MCF 10A (cell line): ENCODE measurements around the gene IL17A. TPM values are rescaled to one million over a fixed set of nuclear protein-coding genes. Genes with fewer than 3 reads are reported as not detected.

Experiments used
- BruUV-seq: library from RNA; stranded (reverse); fragments of 400-500 nt; replicated peaks from 2 replicates; lab custom pipeline; 2021; lab: Mats Ljungman, UMichigan
- CTCF ChIA-PET: fragments of 300-600 bp; sonication (Branson Sonifier 250); formaldehyde crosslinking; extraction: SDS; loops from one replicate; lab custom pipeline; 2021; ENCODE audit warnings: antibody characterized with exemption, inconsistent platforms; lab: Yijun Ruan, JAX
- POLR2A ChIA-PET: fragments of 300-600, 350-650 bp; sonication (Branson Sonifier 250); formaldehyde crosslinking; extraction: SDS; loops from one replicate; lab custom pipeline; 2020; ENCODE audit warnings: antibody characterized with exemption, inconsistent platforms; lab: Yijun Ruan, JAX
- DNase-seq: peaks from one replicate; pipeline ENCODE4 v3.0.0-alpha.2; 2018; ENCODE audit not compliant: unreplicated experiment
- H3K27ac Mint-ChIP-seq: one replicate; pipeline ENCODE4 v1.8.0; 2022; ENCODE audit warnings: mild to moderate bottlenecking, low read depth, mixed read lengths; ENCODE audit not compliant: unreplicated experiment
- H3K27me3 Mint-ChIP-seq: one replicate; pipeline ENCODE4 v1.8.0; 2022; ENCODE audit warnings: mixed read lengths; ENCODE audit not compliant: insufficient read depth, unreplicated experiment
- H3K36me3 Mint-ChIP-seq: one replicate; pipeline ENCODE4 v1.8.0; 2022; ENCODE audit warnings: mild to moderate bottlenecking, moderate library complexity, mixed read lengths; ENCODE audit not compliant: insufficient read depth, unreplicated experiment
- H3K4me1 Mint-ChIP-seq: one replicate; pipeline ENCODE4 v1.8.0; 2022; ENCODE audit warnings: mixed read lengths; ENCODE audit not compliant: insufficient read depth, unreplicated experiment
- H3K4me3 Mint-ChIP-seq: one replicate; pipeline ENCODE4 v1.8.0; 2022; ENCODE audit warnings: mild to moderate bottlenecking, moderate library complexity, mixed read lengths; ENCODE audit not compliant: unreplicated experiment
- H3K9me3 Mint-ChIP-seq: one replicate; pipeline ENCODE4 v1.8.0; 2022; ENCODE audit warnings: mixed read lengths; ENCODE audit not compliant: unreplicated experiment
- intact Hi-C: fragments of 100-400 bp; cut with micrococcal nuclease; formaldehyde crosslinking; loops from 2 replicates; pipeline ENCODE4 v1.14.1; 2022
- total RNA-seq: library from RNA; stranded (reverse); gene quantifications from 2 replicates; pipeline ENCODE4 v1.2.3, GENCODE V29; 2022
- TF ChIP-seq, protein P1 (sequence below): fragments of 200-600 bp; IDR thresholded peaks from one replicate; pipeline ENCODE4 v1.8.0; 2022; ENCODE audit warnings: antibody characterized with exemption, mild to moderate bottlenecking; ENCODE audit not compliant: unreplicated experiment

Gene IL17A
- total RNA-seq, 1 experiment from 2014 or later, result not detected

GRCh38 chr6:52221302-52221701, 35.1 kb downstream of the IL17A start:
- no peaks in the 10 kb centered on the region for H3K4me1 Mint-ChIP-seq
- CTCF ChIA-PET, result no interaction called here

DNA sequence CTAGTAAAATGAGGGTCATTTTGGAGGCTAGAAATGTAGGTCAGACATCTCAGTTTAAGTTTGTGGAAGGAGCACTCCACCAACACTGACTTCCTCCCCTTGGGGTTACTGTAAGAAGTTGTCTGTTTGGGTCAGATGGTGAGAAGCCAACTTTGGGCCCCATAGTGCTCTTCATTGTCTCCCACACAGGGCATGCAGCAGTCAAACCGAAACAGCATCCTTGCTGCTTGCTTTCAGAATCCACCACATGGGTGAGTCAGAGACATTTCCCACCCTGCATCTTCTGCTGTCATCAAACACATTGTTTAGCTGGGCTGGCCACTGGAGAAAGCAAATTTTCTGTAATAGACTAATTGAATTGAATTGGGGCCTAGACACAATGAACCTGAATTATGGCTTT, 41.3 kb downstream of the IL17A start:
- TF ChIP-seq, protein P1, sequence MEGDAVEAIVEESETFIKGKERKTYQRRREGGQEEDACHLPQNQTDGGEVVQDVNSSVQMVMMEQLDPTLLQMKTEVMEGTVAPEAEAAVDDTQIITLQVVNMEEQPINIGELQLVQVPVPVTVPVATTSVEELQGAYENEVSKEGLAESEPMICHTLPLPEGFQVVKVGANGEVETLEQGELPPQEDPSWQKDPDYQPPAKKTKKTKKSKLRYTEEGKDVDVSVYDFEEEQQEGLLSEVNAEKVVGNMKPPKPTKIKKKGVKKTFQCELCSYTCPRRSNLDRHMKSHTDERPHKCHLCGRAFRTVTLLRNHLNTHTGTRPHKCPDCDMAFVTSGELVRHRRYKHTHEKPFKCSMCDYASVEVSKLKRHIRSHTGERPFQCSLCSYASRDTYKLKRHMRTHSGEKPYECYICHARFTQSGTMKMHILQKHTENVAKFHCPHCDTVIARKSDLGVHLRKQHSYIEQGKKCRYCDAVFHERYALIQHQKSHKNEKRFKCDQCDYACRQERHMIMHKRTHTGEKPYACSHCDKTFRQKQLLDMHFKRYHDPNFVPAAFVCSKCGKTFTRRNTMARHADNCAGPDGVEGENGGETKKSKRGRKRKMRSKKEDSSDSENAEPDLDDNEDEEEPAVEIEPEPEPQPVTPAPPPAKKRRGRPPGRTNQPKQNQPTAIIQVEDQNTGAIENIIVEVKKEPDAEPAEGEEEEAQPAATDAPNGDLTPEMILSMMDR, result no peak
- DNase-seq, result no peak
- Mint-ChIP-seq H3K27ac (no peak overlapping the region), H3K4me3 (no peak overlapping the region), H3K27me3 (peaks cover 33% of the 10 kb centered on the region), H3K9me3 (no peaks in the 10 kb centered on the region), H3K36me3 (no peaks in the 10 kb centered on the region), H3K4me1 (no peaks in the 10 kb centered on the region)
- POLR2A ChIA-PET, result no interaction called here
- BruUV-seq, result no TSS peak
- CTCF ChIA-PET, result interaction anchor here (0.6 kb wide), 1 partner anchor 65 kb away, joined by 4 read pairs; no protein-coding TSS in a partner anchor
- intact Hi-C loops, result no loop called here

More at GRCh38 chr6:52221302-52221701, 35.1 kb downstream of the IL17A start:
- BruUV-seq, result no TSS peak
- intact Hi-C loops, result no loop called here
- peaks cover 51% of the 10 kb centered on the region for H3K27me3 Mint-ChIP-seq
- DNase-seq, result no peak
- no peak overlapping the region for H3K27ac Mint-ChIP-seq
- H3K9me3 Mint-ChIP-seq, result no peaks in the 10 kb centered on the region
- POLR2A ChIA-PET, result no interaction called here
- TF ChIP-seq, protein P1, result no peak
- H3K36me3 Mint-ChIP-seq, result no peaks in the 10 kb centered on the region
- H3K4me3 Mint-ChIP-seq, result no peak overlapping the region

DNA sequence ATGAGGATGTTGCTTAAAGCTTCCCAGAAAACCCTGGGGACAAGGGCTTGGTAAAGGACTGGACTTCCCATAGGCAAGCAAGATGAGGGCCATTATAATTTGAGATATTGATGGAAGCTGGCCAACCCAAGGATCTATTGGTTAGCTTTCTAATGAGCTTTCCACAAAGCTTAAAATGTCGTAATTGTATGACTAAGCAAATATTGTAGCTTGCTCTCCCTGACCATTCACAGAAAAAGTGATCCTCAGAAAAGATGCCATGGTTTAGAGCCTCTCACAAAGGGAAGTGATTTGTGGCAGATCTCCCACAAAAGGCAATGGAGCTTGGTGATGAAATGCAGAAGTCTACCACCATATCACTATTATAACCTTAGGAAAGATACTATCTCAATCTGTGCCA, 44.5 kb downstream of the IL17A start:
- no peak overlapping the region for H3K27ac Mint-ChIP-seq
- ChIA-PET POLR2A (no interaction called here), CTCF (interaction anchor here (0.6 to 2.6 kb wide), 10 partner anchors 11 to 1119 kb away, joined by 3 to 16 read pairs (median 4); no protein-coding TSS in a partner anchor)
- H3K9me3 Mint-ChIP-seq, result no peaks in the 10 kb centered on the region
- intact Hi-C loops, result no loop called here
- H3K4me3 Mint-ChIP-seq, result no peak overlapping the region
- H3K36me3 Mint-ChIP-seq, result no peaks in the 10 kb centered on the region
- DNase-seq, result peak; percentile 6
- H3K4me1 Mint-ChIP-seq, result no peaks in the 10 kb centered on the region
- H3K27me3 Mint-ChIP-seq, result peaks cover 13% of the 10 kb centered on the region
- no TSS peak for BruUV-seq
- TF ChIP-seq, protein P1, result no peak

DNA sequence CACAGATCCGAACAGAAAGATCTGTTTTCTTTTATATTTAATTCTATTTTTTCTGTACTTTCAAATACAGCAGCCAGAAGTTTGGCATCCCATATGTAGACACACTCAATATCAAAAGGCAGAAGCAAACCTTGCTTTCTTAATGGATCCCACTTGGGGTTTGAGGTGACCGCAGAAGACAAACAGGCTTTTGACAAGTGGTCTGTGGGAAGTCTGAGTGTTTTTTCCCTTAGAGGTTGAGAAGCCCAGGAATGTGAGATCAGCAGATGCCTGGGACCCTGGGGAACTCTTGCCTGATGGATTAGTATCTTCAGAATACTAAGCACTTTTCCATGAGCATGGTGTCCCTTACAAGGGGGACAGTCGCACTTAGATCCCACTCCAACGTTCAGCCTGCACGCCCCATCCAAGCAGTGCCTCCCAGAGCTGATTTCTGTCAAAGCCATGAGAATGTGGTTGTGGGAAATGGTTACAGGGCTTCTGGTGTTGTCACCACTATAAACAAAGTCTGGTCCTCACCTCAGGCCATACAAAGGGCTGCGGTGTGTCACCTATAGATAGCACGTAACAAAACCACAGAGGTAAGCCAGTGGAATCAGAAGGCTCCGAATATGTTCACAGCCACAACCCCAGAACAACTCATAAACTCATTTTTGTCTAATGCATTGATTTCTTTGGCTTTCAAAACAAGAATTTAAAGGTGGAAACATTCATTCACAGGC, 45.4 kb downstream of the IL17A start:
- no TSS peak for BruUV-seq
- Mint-ChIP-seq H3K4me3 (no peak overlapping the region), H3K27me3 (peaks cover 15% of the 10 kb centered on the region), H3K9me3 (no peaks in the 10 kb centered on the region), H3K4me1 (no peaks in the 10 kb centered on the region), H3K36me3 (no peaks in the 10 kb centered on the region), H3K27ac (no peak overlapping the region)
- DNase-seq, result no peak
- TF ChIP-seq, protein P1, result no peak
- ChIA-PET CTCF (interaction anchor here (0.6 to 5.4 kb wide), 10 partner anchors 10 to 666 kb away, joined by 3 to 90 read pairs (median 5); no protein-coding TSS in a partner anchor), POLR2A (no interaction called here)
- intact Hi-C loops, result no loop called here
